Mesothelial cell of epicardium (in vitro differentiated cells): ENCODE measurements around the gene RPS6KA1. TPM values are rescaled to one million over a fixed set of nuclear protein-coding genes. Genes with fewer than 3 reads are reported as not detected.
"Not testable (repeated sequence)": the region's sequence is repeated elsewhere in the genome, so short reads cannot be mapped to it uniquely, and the experiment has no call there.

Experiments used
- DNase-seq, 2 experiments: peaks; one replicate each; pipeline ENCODE4 v3.0.0; 2021; ENCODE audit warnings: low spot score in 2 of 2; ENCODE audit not compliant: unreplicated experiment in 2 of 2
- H3K27ac Mint-ChIP-seq: 2 replicates; pipeline ENCODE4 v1.8.0; 2021; ENCODE audit warnings: mixed read lengths
- H3K27me3 Mint-ChIP-seq: 2 replicates; pipeline ENCODE4 v1.8.0; 2021; ENCODE audit warnings: low read depth, mixed read lengths
- H3K36me3 Mint-ChIP-seq: 2 replicates; pipeline ENCODE4 v1.8.0; 2021; ENCODE audit warnings: mixed read lengths
- H3K4me1 Mint-ChIP-seq: 2 replicates; pipeline ENCODE4 v1.8.0; 2021; ENCODE audit warnings: mixed read lengths
- H3K4me3 Mint-ChIP-seq: 2 replicates; pipeline ENCODE4 v1.8.0; 2021; ENCODE audit warnings: mild to moderate bottlenecking, moderate library complexity, mixed read lengths
- H3K9me3 Mint-ChIP-seq: 2 replicates; pipeline ENCODE4 v1.8.0; 2021; ENCODE audit warnings: mixed read lengths
- CTCF ChIP-seq: fragments of 200-600 bp; sonication (generic); IDR thresholded peaks from one replicate; pipeline ENCODE4 v1.5.0; 2021; ENCODE audit warnings: antibody characterized with exemption; ENCODE audit not compliant: unreplicated experiment
- total RNA-seq: library from RNA; stranded (reverse); gene quantifications from 3 replicates; pipeline ENCODE4 v1.2.1, GENCODE V29; 2021

RPS6KA1 gene
- total RNA-seq, 1 donor from 2014 or later, result 20.2 TPM

DNA sequence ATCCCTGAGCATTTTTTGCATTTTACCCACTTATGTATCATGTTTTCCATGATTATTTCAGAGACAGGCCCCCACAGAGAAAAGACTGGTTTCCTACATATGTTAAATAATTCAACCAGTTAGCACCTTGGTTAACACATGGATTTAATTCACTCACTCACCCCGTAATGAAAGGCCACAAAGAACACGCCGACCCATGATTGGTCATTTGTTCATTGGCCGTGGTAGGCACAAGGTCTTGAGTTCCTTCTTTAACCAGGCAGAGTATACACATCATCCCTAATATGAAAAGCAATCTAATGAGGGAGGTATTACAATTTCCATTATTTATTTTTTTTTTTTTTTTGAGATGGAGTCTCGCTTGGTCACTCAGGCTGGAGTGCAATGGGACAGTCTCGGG is 50.6 kb downstream of the RPS6KA1 start:
- peaks cover 11% of the 10 kb centered on the region for H3K27me3 Mint-ChIP-seq
- no peak overlapping the region for H3K4me3 Mint-ChIP-seq
- DNase-seq, result no peak
- H3K4me1 Mint-ChIP-seq, result no peaks in the 10 kb centered on the region
- H3K9me3 Mint-ChIP-seq, result no peaks in the 10 kb centered on the region
- no peaks in the 10 kb centered on the region for H3K36me3 Mint-ChIP-seq
- H3K27ac Mint-ChIP-seq, result no peak overlapping the region
- no peak for TF ChIP-seq CTCF

DNA sequence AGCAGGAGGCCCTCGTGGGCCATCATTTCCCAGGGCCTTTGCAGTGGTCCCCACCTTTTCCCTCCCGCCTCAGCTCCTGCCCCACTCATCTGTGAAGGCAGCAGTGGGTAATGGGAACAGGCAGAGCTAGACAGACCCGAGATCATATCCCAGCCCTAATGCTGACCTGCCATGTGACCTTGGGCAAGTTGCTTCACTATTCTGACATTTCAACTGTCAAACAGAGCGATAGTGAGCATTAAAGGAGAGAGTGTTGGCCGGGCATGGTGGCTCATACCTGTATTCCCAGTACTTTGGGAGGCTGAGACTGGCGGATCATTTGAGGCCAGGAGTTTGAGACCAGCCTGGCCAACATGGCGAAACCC is 51.7 kb downstream of the RPS6KA1 start:
- H3K4me3 Mint-ChIP-seq, result no peak overlapping the region

DNA sequence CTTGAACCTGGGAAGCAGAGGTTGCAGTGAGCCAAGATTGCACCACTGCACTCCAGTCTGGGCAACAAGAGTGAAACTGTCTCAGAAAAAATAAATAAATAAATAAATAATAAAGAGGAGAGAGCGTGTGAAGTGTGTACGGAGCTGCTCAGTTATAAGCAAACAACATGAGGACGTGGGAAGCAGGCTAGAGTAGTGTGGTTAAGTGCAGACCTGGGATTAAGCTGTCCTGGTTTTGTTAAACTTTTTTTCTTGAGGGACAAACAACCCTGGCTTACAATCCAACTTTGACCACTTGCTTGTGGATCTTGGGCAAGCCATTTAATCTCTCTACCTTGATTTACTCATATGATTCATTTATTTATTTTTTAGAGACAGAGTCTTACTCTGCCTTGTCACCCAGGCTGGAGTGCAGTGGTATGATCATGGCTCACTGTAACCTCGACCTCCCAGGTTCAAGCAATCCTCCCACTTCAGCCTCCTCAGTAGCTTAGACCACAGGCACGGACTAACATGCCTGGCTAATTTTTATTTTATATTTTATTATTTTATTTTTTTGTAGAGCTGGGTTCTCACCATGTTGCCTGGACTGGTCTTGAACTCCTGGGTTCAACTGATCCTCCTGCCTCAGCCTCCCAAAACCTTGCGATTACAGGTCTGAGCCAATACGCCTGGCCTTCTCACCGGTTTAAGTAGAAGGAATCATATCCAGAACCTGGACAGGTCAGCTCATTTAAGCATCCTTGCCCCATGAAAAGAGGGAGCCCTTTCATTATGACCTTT is 52.7 kb downstream of the RPS6KA1 start:
- Mint-ChIP-seq H3K27me3 (peaks cover 11% of the 10 kb centered on the region), H3K9me3 (no peaks in the 10 kb centered on the region), H3K4me3 (no peak overlapping the region), H3K36me3 (no peaks in the 10 kb centered on the region), H3K4me1 (no peaks in the 10 kb centered on the region), H3K27ac (no peak overlapping the region)
- DNase-seq, result no peak
- no peak for TF ChIP-seq CTCF

More for the DNA sequence above, 51.7 kb downstream of the RPS6KA1 start:
- Mint-ChIP-seq H3K27me3 (peaks cover 11% of the 10 kb centered on the region), H3K9me3 (no peaks in the 10 kb centered on the region), H3K4me1 (no peaks in the 10 kb centered on the region), H3K27ac (no peak overlapping the region), H3K36me3 (no peaks in the 10 kb centered on the region)
- TF ChIP-seq CTCF, result no peak
- DNase-seq, result no peak

DNA sequence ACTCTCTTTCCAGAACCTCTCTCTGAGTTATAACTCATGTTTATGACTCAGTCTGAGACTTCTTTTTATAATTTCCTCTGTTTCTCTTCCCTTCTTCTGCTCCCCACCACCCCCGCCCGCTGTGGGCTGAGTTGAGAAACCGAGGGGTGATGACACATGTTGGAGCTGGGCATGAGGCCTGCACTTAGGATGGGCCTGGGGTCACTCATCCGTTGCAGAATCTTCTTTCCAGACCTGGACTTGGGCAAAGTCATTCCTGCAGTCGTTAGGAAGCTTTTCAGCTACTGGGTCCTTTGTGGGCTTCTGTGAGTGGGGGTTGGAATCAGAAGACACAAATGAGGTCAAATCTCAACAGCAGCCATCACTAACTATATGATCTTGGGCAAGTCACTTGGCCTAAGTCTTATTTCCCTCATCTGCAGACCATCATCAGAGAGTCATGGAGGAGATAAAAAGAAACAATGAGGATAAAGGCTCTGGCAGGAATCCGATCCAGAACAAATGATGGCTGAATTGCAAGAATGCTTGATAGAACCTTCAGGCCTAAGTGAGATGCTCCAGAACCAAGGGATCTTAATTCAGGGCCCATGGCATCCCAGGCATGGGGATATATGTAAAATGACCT is 53.4 kb downstream of the RPS6KA1 start:
- no peak for TF ChIP-seq CTCF
- H3K4me3 Mint-ChIP-seq, result no peak overlapping the region
- H3K27ac Mint-ChIP-seq, result no peak overlapping the region
- H3K27me3 Mint-ChIP-seq, result peaks cover 9% of the 10 kb centered on the region
- H3K9me3 Mint-ChIP-seq, result no peaks in the 10 kb centered on the region
- H3K36me3 Mint-ChIP-seq, result no peaks in the 10 kb centered on the region
- no peaks in the 10 kb centered on the region for H3K4me1 Mint-ChIP-seq
- no peak for DNase-seq

DNA sequence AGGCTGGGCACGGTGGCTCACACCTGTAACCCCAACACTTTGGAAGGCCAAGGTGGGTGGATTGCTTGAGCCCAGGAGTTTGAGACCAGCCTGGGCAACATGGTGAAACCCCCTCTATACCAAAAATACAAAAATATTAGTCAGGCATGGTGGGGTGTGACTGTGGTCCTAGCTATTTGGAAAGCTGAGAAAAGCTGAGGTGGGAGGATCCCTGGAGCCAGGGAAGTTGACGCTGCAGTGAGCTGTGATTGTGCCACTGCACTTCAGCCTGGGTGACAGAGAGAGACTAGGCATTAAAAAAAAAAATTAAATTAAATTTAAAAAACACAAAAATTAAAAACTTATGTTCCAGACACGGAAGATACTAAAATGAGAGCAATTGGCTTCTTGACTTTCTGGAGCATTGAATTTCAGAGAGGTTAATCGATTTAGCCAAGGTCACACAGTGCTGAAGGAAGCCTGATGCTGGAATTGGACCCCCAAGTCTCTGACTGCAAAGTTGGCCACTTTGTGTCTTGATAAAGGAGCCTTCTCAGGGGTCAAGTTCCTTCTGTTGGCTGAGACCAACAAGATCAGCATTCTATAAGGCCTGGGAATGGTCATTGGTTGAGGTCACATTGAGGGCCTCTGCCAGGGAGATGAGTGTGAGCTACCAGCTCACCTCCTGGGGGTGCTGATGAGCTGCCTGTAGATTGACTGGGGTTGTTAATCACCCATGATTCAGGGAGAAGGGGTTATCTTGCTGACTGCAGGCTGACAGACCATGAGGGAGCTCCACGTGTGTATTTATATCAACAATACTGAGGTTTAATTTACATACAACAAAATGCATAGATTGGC is 54.3 kb downstream of the RPS6KA1 start:
- Mint-ChIP-seq H3K36me3 (no peaks in the 10 kb centered on the region), H3K9me3 (peaks cover under 1% of the 10 kb centered on the region), H3K4me1 (no peaks in the 10 kb centered on the region), H3K27me3 (peaks cover 9% of the 10 kb centered on the region), H3K27ac (no peak overlapping the region), H3K4me3 (no peak overlapping the region)
- DNase-seq, result no peak
- no peak for TF ChIP-seq CTCF

GRCh38 chr1:26584588-26584987 is 55.0 kb downstream of the RPS6KA1 start:
- H3K27me3 Mint-ChIP-seq, H3K27ac Mint-ChIP-seq, H3K4me1 Mint-ChIP-seq, H3K36me3 Mint-ChIP-seq, H3K4me3 Mint-ChIP-seq, H3K9me3 Mint-ChIP-seq, DNase-seq: not testable (repeated sequence)
